GM12878 (cell line): Measurements from ENCODE around the gene RASGRF2. TPM values are rescaled to one million over a fixed set of nuclear protein-coding genes. Genes with fewer than 3 reads are reported as not detected.

Source experiments
- ATAC-seq: fragments of 200-7000 bp; cut with Tn5 transposase; 3 replicates; pipeline ENCODE4 v1.9.1; 2020; ENCODE audit warnings: mild to moderate bottlenecking, moderate library complexity
- BruUV-seq: library from RNA; stranded (reverse); fragments of 400-500 nt; replicated peaks from 2 replicates; lab custom pipeline; 2021; lab: Mats Ljungman, UMichigan
- CTCF ChIA-PET: fragments of 300-600 bp; sonication (Branson Sonifier 250); formaldehyde crosslinking; extraction: SDS; loops from one replicate; lab custom pipeline; 2021; ENCODE audit warnings: inconsistent platforms; lab: Yijun Ruan, JAX
- POLR2A ChIA-PET: fragments of 350-600 bp; formaldehyde crosslinking; extraction: SDS; loops from one replicate; lab custom pipeline; 2021; ENCODE audit warnings: inconsistent platforms; lab: Charles Lee
- RAD21 ChIA-PET: fragments of 300-600 bp; sonication (Branson Sonifier 250); formaldehyde crosslinking; loops from one replicate; lab custom pipeline; 2023; ENCODE audit warnings: antibody characterized with exemption; ENCODE audit not compliant: unreplicated experiment; lab: Charles Lee
- SMC1A ChIA-PET: fragments of 300-600 bp; sonication (Branson Sonifier 250); formaldehyde crosslinking; loops from one replicate; lab custom pipeline; 2023; ENCODE audit not compliant: unreplicated experiment, uncharacterized antibody; lab: Charles Lee
- DNase-seq: peaks from one replicate; pipeline ENCODE4 v3.0.0-alpha.2; 2011; ENCODE audit warnings: low read depth, low spot score
- FAIRE-seq: peaks from 3 replicates; lab custom pipeline; 2011; peaks lifted over from hg19 to GRCh38; lab: Jason Lieb, UNC
- H2AFZ ChIP-seq: 2 replicates; pipeline ENCODE4 v1.6.0; 2011; ENCODE audit warnings: low read depth, low read length, control low read depth; ENCODE audit not compliant: control insufficient read depth
- H3K27ac ChIP-seq: 2 replicates; pipeline ENCODE4 v1.5.1; 2011; ENCODE audit warnings: control low read depth; ENCODE audit not compliant: control insufficient read depth, insufficient read depth
- H3K27me3 ChIP-seq, 2 experiments: replicated peaks in 1 of 2; 2 replicates each; pipeline versions ENCODE4 v1.6.0 to v1.6.1; 2011; ENCODE audit warnings: low read length in 1 of 2; ENCODE audit not compliant: control insufficient read depth in 2 of 2, insufficient read depth in 2 of 2
- H3K36me3 ChIP-seq, 2 experiments: 2 replicates each; pipeline ENCODE4 v1.5.1; 2011; ENCODE audit warnings: low read length in 1 of 2; ENCODE audit not compliant: control insufficient read depth in 2 of 2, insufficient read depth in 2 of 2
- H3K4me1 ChIP-seq: 2 replicates; pipeline ENCODE4 v1.6.1; 2011; ENCODE audit warnings: mild to moderate bottlenecking, low read length, moderate library complexity, mixed read lengths; ENCODE audit not compliant: control insufficient read depth, insufficient read depth
- H3K4me2 ChIP-seq: 2 replicates; pipeline ENCODE4 v1.6.0; 2011; ENCODE audit warnings: control low read depth; ENCODE audit not compliant: control insufficient read depth, insufficient read depth
- H3K4me3 ChIP-seq: fragments of 200-600 bp; sonication (generic); 2 replicates; pipeline ENCODE4 v1.5.1; 2016
- H3K79me2 ChIP-seq: 2 replicates; pipeline ENCODE4 v1.6.0; 2011; ENCODE audit warnings: low read length; ENCODE audit not compliant: control insufficient read depth, insufficient read depth
- H3K9ac ChIP-seq: 2 replicates; pipeline ENCODE4 v1.8.0; 2011; ENCODE audit warnings: low read length, control low read depth, mixed read lengths; ENCODE audit not compliant: control insufficient read depth, insufficient read depth
- H3K9me3 ChIP-seq: replicated peaks from 3 replicates; pipeline ENCODE4 v1.5.1; 2011; ENCODE audit warnings: mild to moderate bottlenecking, low read length; ENCODE audit not compliant: control insufficient read depth, insufficient read depth
- H4K20me1 ChIP-seq: 2 replicates; pipeline ENCODE4 v1.6.0; 2011; ENCODE audit not compliant: control insufficient read depth, insufficient read depth
- ASH2L ChIP-seq: fragments of 300-600, 200-600 bp; sonication (generic); IDR thresholded peaks from 2 replicates; pipeline ENCODE4 v1.6.1; 2017; ENCODE audit warnings: low read depth, mild to moderate bottlenecking, borderline replicate concordance
- BACH1 ChIP-seq: fragments of 450-650 bp; IDR thresholded peaks from 2 replicates; pipeline ENCODE4 v1.6.1; 2017; ENCODE audit warnings: mild to moderate bottlenecking, borderline replicate concordance
- CREM ChIP-seq: IDR thresholded peaks from 2 replicates; pipeline ENCODE4 v1.6.1; 2014; ENCODE audit warnings: antibody characterized with exemption, low read depth
- E2F4 ChIP-seq: IDR thresholded peaks from 2 replicates; pipeline ENCODE4 v1.6.1; 2012; ENCODE audit warnings: low read depth, low read length, improper control_type of control experiment
- FOXK2 ChIP-seq: fragments of 450-650 bp; IDR thresholded peaks from 2 replicates; pipeline ENCODE4 v1.6.1; 2017; ENCODE audit warnings: mild to moderate bottlenecking, moderate library complexity
- IKZF1 ChIP-seq: fragments of 450-650 bp; conservative IDR thresholded peaks from 2 replicates; pipeline ENCODE4 v1.6.1; 2017; ENCODE audit warnings: antibody characterized with exemption, mild to moderate bottlenecking
- IRF4 ChIP-seq: IDR thresholded peaks from 2 replicates; pipeline ENCODE4 v1.6.1; 2011; ENCODE audit warnings: low read depth, low read length
- JUNB ChIP-seq: IDR thresholded peaks from 2 replicates; pipeline ENCODE4 v1.6.1; 2016; ENCODE audit warnings: antibody characterized with exemption, mild to moderate bottlenecking
- MXI1 ChIP-seq: fragments of 150-350 bp; IDR thresholded peaks from 2 replicates; pipeline ENCODE4 v1.6.1; 2011; ENCODE audit warnings: low read depth, mild to moderate bottlenecking, inconsistent platforms, low read length, improper control_type of control experiment
- NKRF ChIP-seq: fragments of 450-650 bp; conservative IDR thresholded peaks from 2 replicates; pipeline ENCODE4 v1.6.1; 2017; ENCODE audit warnings: mild to moderate bottlenecking, moderate library complexity
- PML ChIP-seq: IDR thresholded peaks from 2 replicates; pipeline ENCODE4 v1.6.1; 2012; ENCODE audit warnings: low read length, inconsistent platforms
- POLR2A ChIP-seq: IDR thresholded peaks from 2 replicates; pipeline ENCODE4 v1.6.1; 2011; ENCODE audit warnings: low read depth, mild to moderate bottlenecking, low read length
- POLR2AphosphoS5 ChIP-seq: IDR thresholded peaks from 2 replicates; pipeline ENCODE4 v1.6.1; 2011; ENCODE audit warnings: mild to moderate bottlenecking, low read length, inconsistent platforms
- SMC3 ChIP-seq: IDR thresholded peaks from 2 replicates; pipeline ENCODE4 v1.6.1; 2011; ENCODE audit warnings: low read length, improper control_type of control experiment, borderline replicate concordance
- USF1 ChIP-seq: IDR thresholded peaks from 2 replicates; pipeline ENCODE4 v1.6.1; 2011; ENCODE audit warnings: borderline replicate concordance, low read depth, mild to moderate bottlenecking, moderate library complexity, mixed read lengths, low read length; ENCODE audit not compliant: insufficient read depth; ENCODE audit errors: extremely low read length
- WGBS: methylation state at CpG from one replicate; pipeline ENCODE4 v1.1.6; 2016; ENCODE audit warnings: low lambda C conversion rate; ENCODE audit not compliant: insufficient replicate concordance, insufficient coverage; ENCODE audit errors: missing lambda C conversion rate; 5-methylcytosine and 5-hydroxymethylcytosine counted together
- in situ Hi-C: fragments of 300-500 bp; cut with MboI; formaldehyde crosslinking; loops from 9 replicates; pipeline ENCODE4 v1.14.3; 2018; ENCODE audit warnings: mixed read lengths
- intact Hi-C: fragments of 100-400 bp; cut with micrococcal nuclease; formaldehyde crosslinking; loops from one replicate; pipeline ENCODE4 v1.14.2; 2022; ENCODE audit not compliant: unreplicated experiment
- polyA plus RNA-seq, 11 experiments: library from polyadenylated mRNA; depleted of rRNA in 4 of 11; unstranded in 6 of 11; stranded (reverse) in 5 of 11; fragments of >200 nt; fragmentation: Nextera tagmentation in 4 of 11; fragmentation: Illumina TruSeq in 1 of 11; extraction: Ambion mirVana in 4 of 11; extraction: Trizol in 1 of 11; gene quantifications; 1 replicate in 1 of 11; 2 replicates in 10 of 11; pipeline versions ENCODE4 v1.2.1 to v1.2.3, GENCODE V29; 2011 to 2016; ENCODE audit warnings: inconsistent platforms in 2 of 11, missing spikeins in 2 of 11, low read depth in 1 of 11
- total RNA-seq, 4 experiments: library from RNA; depleted of rRNA in 3 of 4; stranded (reverse); fragments of >200 nt in 3 of 4; fragmentation: Illumina TruSeq in 1 of 4; extraction: Trizol in 1 of 4; gene quantifications; 2 replicates each; pipeline versions ENCODE4 v1.2.1 to v1.2.3, GENCODE V29; 2013 to 2021

RASGRF2 gene
- total and polyA plus RNA-seq, 10 of the 15 experiments (the other 5 are each of a cell fraction or from before 2014, with no cell fraction given), result 0.05 to 0.24 (median 0.07) TPM

GRCh38 chr5:80985600-80986228 lies 25.6 kb downstream of the RASGRF2 start:
- Histone ChIP-seq H4K20me1 (no peaks in the 10 kb centered on the region), H3K4me1 (no peaks in the 10 kb centered on the region), H3K27me3 (no peaks in the 10 kb centered on the region), H3K4me3 (no peak overlapping the region), H3K4me2 (no peak overlapping the region), H3K36me3 (no peaks in the 10 kb centered on the region), H3K27ac (no peak overlapping the region), H3K9me3 (no peaks in the 10 kb centered on the region), H2AFZ (no peak overlapping the region), H3K9ac (no peak overlapping the region), H3K79me2 (no peaks in the 10 kb centered on the region)
- FAIRE-seq, result no peak
- ChIA-PET SMC1A (no interaction called here), POLR2A (no interaction called here), CTCF (no interaction called here), RAD21 (no interaction called here)
- intact Hi-C loops (no loop called here), in situ Hi-C loops (no loop called here)
- ATAC-seq, result no peak
- WGBS, result 13% methylated on average over 2 of the region's 2 CpGs
- BruUV-seq, result no TSS peak
- DNase-seq, result no peak
- TF ChIP-seq IRF4 (no peak), E2F4 (no peak), PML (no peak), BACH1 (no peak), USF1 (no peak), IKZF1 (no peak), JUNB (no peak), NKRF (no peak), CREM (no peak), FOXK2 (no peak), MXI1 (no peak), POLR2A (no peak), ASH2L (no peak), SMC3 (no peak), POLR2AphosphoS5 (no peak)
